ENCODE measurements around the gene SLC6A11. TPM values are rescaled to one million over a fixed set of nuclear protein-coding genes. Genes with fewer than 3 reads are reported as not detected.

The SLC6A11 gene
- total and polyA plus RNA-seq, 2 donors (not counting 3 experiments of a cell fraction or from before 2014, with no cell fraction given): not detected

DNA sequence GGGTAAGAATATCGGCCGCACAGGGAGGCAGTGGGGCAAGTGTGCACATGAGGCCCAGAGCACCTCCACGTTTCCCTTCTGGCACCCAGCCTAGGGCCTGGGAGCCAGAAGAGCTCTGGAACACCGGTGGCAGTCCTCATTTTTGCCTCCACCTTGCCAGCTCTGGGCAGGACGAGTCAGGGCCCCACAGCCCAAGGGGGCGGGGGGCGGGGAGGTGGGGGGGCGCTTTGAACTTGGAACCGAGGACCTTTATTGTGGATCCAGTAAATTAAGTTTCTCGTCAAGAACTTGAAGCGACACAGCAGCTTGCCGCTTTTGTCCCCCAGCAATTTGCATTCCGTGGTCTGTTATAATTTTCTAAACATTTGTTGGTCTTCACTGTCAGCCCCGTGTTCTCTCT lies 66.8 kb downstream of the SLC6A11 start:
- no TSS peak for BruUV-seq (replicated peaks)

DNA sequence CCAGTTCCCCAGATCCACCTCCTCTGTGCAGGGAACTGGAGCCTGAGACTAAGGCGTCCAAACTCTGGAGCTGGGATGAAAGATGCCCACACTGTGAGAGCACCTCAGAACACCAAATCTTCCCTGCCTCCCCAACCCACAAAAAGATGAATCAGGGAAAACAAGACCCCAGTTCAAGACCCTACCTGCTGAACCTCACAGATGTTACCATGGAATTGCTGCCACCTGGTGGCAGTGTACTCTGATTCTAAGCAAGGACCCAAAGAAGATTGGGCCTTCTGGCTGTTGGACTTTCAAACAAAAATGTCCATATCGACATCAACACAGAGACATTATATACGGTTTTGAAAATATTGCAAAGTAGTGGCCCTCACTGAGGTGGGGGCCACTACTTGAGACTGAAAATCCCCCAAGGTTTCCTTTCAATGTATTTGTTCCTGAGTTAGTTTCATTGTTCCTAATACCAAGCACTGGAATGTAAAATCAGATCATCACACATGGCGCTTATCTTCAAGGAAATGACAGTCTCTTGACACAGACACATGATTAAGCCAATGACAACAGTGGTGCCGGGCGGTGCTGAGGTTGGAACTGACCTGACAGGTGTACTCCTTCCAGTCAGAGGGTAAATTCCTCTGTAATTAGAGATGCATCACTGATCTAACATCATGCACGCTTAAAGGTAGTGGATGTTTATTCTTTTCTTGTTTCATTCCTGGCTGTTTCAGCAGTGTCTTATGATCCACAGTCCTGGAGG lies 67.6 kb downstream of the SLC6A11 start:
- intact Hi-C loops (cut with micrococcal nuclease) (loop anchor here (1.0 kb wide), 1 partner anchor 125 kb away; no protein-coding TSS in a partner anchor), dilution Hi-C loops (cut with MboI; ENCODE audit: extremely low pct_ligation_motif_present, low sequenced_read_pairs) (no loop called here)
- Histone ChIP-seq H3K4me2 (ENCODE audit: insufficient read depth, low read length) (no peak overlapping the region), H3K79me2 (ENCODE audit: control insufficient read depth, insufficient read depth, low read length) (no peaks in the 10 kb centered on the region), H3K9ac (replicated peaks; ENCODE audit: extremely low read depth, insufficient read depth, low read length) (no peak overlapping the region), H3K4me3 (replicated peaks in 1 of 3; ENCODE audit: insufficient read depth in 1 of 3, low read depth in 1 of 3, low read length in 3 of 3) (no peak overlapping the region), H3K9me1 (replicated peaks; ENCODE audit: control insufficient read depth, extremely low read depth, insufficient read depth, low read length) (no peaks in the 10 kb centered on the region), H3K9me3 (replicated peaks; ENCODE audit: control insufficient read depth, insufficient read depth, low read length) (no peaks in the 10 kb centered on the region), H3K27ac (ENCODE audit: insufficient read depth, low read depth, low read length) (no peak overlapping the region), H4K20me1 (replicated peaks; ENCODE audit: control insufficient read depth, extremely low read depth, insufficient read depth, low read length) (no peaks in the 10 kb centered on the region), H3K4me1 (ENCODE audit: control insufficient read depth, extremely low read depth, insufficient read depth, low read length) (no peaks in the 10 kb centered on the region), H2AFZ (ENCODE audit: low read depth, low read length) (no peak overlapping the region), H3K36me3 (ENCODE audit: control insufficient read depth in 2 of 2, extremely low read depth in 1 of 2, insufficient read depth in 2 of 2, low read length in 2 of 2) (no peaks in the 10 kb centered on the region), H3K27me3 (ENCODE audit: control insufficient read depth in 2 of 2, insufficient read depth in 2 of 2, low read length in 2 of 2) (no peaks in the 10 kb centered on the region)
- no TSS peak for BruUV-seq (replicated peaks)
- TF ChIP-seq, protein P1, sequence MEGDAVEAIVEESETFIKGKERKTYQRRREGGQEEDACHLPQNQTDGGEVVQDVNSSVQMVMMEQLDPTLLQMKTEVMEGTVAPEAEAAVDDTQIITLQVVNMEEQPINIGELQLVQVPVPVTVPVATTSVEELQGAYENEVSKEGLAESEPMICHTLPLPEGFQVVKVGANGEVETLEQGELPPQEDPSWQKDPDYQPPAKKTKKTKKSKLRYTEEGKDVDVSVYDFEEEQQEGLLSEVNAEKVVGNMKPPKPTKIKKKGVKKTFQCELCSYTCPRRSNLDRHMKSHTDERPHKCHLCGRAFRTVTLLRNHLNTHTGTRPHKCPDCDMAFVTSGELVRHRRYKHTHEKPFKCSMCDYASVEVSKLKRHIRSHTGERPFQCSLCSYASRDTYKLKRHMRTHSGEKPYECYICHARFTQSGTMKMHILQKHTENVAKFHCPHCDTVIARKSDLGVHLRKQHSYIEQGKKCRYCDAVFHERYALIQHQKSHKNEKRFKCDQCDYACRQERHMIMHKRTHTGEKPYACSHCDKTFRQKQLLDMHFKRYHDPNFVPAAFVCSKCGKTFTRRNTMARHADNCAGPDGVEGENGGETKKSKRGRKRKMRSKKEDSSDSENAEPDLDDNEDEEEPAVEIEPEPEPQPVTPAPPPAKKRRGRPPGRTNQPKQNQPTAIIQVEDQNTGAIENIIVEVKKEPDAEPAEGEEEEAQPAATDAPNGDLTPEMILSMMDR (IDR thresholded peaks at IDR 0.05; ENCODE audit: extremely low read depth in 1 of 2, insufficient read depth in 1 of 2, low read depth in 1 of 2, low read length in 2 of 2): peak; percentile 24 to 32
- TF ChIP-seq POLR2A (IDR thresholded peaks at IDR 0.05; ENCODE audit: low read depth, low read length): no peak
- POLR2A ChIA-PET: no interaction called here
- no peak for FAIRE-seq
- CTCF ChIA-PET: interaction anchor here (1.2 to 1.4 kb wide), 2 partner anchors 124 to 126 kb away, joined by 4 to 17 read pairs; no protein-coding TSS in a partner anchor
- peak; percentile 6 for DNase-seq (ENCODE audit: low read depth, low spot score)

More for the DNA sequence above, 66.8 kb downstream of the SLC6A11 start:
- Histone ChIP-seq H4K20me1 (replicated peaks; ENCODE audit: control insufficient read depth, extremely low read depth, insufficient read depth, low read length) (no peaks in the 10 kb centered on the region), H3K27me3 (ENCODE audit: control insufficient read depth in 2 of 2, insufficient read depth in 2 of 2, low read length in 2 of 2) (no peaks in the 10 kb centered on the region), H3K9me1 (replicated peaks; ENCODE audit: control insufficient read depth, extremely low read depth, insufficient read depth, low read length) (no peaks in the 10 kb centered on the region), H2AFZ (ENCODE audit: low read depth, low read length) (no peak overlapping the region), H3K4me1 (ENCODE audit: control insufficient read depth, extremely low read depth, insufficient read depth, low read length) (no peaks in the 10 kb centered on the region), H3K36me3 (ENCODE audit: control insufficient read depth in 2 of 2, extremely low read depth in 1 of 2, insufficient read depth in 2 of 2, low read length in 2 of 2) (no peaks in the 10 kb centered on the region), H3K4me3 (replicated peaks in 1 of 3; ENCODE audit: insufficient read depth in 1 of 3, low read depth in 1 of 3, low read length in 3 of 3) (no peak overlapping the region), H3K9me3 (replicated peaks; ENCODE audit: control insufficient read depth, insufficient read depth, low read length) (no peaks in the 10 kb centered on the region), H3K9ac (replicated peaks; ENCODE audit: extremely low read depth, insufficient read depth, low read length) (no peak overlapping the region), H3K27ac (ENCODE audit: insufficient read depth, low read depth, low read length) (no peak overlapping the region), H3K79me2 (ENCODE audit: control insufficient read depth, insufficient read depth, low read length) (no peaks in the 10 kb centered on the region), H3K4me2 (ENCODE audit: insufficient read depth, low read length) (no peak overlapping the region)
- dilution Hi-C loops (cut with MboI; ENCODE audit: extremely low pct_ligation_motif_present, low sequenced_read_pairs) (no loop called here), intact Hi-C loops (cut with micrococcal nuclease) (loop anchor here (1.0 kb wide), 1 partner anchor 125 kb away; no protein-coding TSS in a partner anchor)
- CTCF ChIA-PET: interaction anchor here (1.2 to 1.4 kb wide), 2 partner anchors 123 to 125 kb away, joined by 4 to 17 read pairs; no protein-coding TSS in a partner anchor
- DNase-seq (ENCODE audit: low read depth, low spot score) (no peak), FAIRE-seq (no peak)
- POLR2A ChIA-PET: no interaction called here
- TF ChIP-seq MYC (IDR thresholded peaks at IDR 0.05; ENCODE audit: low read depth, low read length) (no peak), JUN (IDR thresholded peaks at IDR 0.05; ENCODE audit: borderline replicate concordance, insufficient read depth, insufficient read length, low read depth) (no peak), GATA2 (IDR thresholded peaks at IDR 0.05; ENCODE audit: insufficient read depth, insufficient read length, low read depth, low read length) (no peak), FOS (IDR thresholded peaks at IDR 0.05; ENCODE audit: borderline replicate concordance, insufficient read depth, low read length) (no peak)
